ENCODE data around the gene KIRREL1. TPM values are rescaled to one million over a fixed set of nuclear protein-coding genes. Genes with fewer than 3 reads are reported as not detected.

Gene KIRREL1
- total and polyA plus RNA-seq, 4 donors = 15.3 to 102 (median 69.1) TPM

DNA sequence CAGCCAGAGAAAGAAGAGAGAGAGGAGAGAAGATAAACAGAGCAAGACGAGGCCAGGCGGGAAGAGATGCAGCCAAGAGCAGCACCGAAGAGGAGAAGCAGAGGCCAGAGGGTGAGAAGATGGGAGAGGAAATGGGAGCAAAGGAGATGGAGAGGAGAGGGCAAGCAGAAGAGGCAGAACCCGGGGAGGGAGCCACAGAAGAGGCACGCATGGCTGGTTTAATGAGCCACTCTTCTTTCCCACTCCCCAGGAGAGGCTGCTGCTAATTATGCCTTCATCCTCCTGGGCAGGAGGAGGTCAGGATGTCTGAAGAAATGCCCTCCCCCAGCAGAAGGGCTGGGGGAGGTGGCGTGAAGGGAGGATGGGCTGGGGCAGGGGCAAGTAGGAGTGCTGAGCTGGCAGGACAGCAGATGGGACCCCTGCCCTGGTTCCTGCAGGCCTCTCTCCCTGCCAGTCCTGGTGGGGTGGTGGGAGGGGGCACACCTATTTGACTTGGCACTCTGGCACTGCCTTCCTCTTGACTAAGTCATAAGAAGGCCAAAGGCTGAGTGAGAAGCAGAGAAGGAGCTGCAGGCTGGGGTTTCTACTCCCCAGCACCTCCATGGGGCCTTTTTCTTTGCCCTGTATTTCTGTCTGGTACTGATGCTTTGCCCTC, 32.3 kb downstream of the KIRREL1 start:
- ATAC-seq (ENCODE audit: low FRiP score) (no peak), DNase-seq (no peak)
- Histone ChIP-seq H3K4me3 (ENCODE audit: low read length in 2 of 2) (no peak overlapping the region), H3K4me1 (ENCODE audit: control insufficient read depth in 1 of 2, insufficient read depth in 2 of 2, low read length in 2 of 2) (peaks cover 4 to 9% of the 10 kb centered on the region in 2 donors), H3K36me3 (ENCODE audit: control insufficient read depth in 1 of 2, insufficient read depth in 2 of 2, low read length in 1 of 2) (peaks cover 0 to 1% of the 10 kb centered on the region in 2 donors), H3K27ac (ENCODE audit: low read depth in 1 of 2, low read length in 2 of 2) (peak overlapping the region; percentile 61 to 90), H3K27me3 (ENCODE audit: control insufficient read depth in 1 of 2, insufficient read depth in 2 of 2, low read length in 1 of 2) (no peaks in the 10 kb centered on the region), H3K9me3 (ENCODE audit: control insufficient read depth, low read length) (no peaks in the 10 kb centered on the region)
- 12 to 19% methylated on average over 6 of the region's 6 CpGs for WGBS, 2 donors
- intact Hi-C loops (cut with DNase I) = no loop called here

DNA sequence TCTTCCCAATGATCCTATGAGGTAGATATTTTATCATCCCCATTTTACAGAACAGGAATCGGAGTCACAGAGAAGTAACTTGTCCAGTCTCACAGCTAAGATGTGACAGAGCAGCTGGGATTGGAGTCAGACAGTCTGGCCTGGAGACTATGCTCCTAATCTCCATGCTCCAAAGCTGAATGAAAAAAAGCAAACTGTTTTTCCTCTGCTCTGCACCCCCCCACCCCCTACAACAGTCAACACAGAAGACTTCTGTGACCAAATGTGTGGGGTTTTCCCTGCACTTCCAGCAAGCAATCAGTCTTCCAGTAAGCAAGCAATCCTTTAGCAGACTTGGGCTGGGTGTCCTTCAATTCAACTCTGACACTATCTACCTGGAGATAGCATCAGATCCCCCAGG, 33.2 kb downstream of the KIRREL1 start:
- DNase-seq (no peak), ATAC-seq (ENCODE audit: low FRiP score) (no peak)
- H3K9me3 ChIP-seq (ENCODE audit: control insufficient read depth, low read length) = no peaks in the 10 kb centered on the region
- peaks cover 4 to 8% of the 10 kb centered on the region in 2 donors for H3K4me1 ChIP-seq (ENCODE audit: control insufficient read depth in 1 of 2, insufficient read depth in 2 of 2, low read length in 2 of 2)
- peak overlapping the region in 1 of 2 donors; percentile 49 for H3K27ac ChIP-seq (ENCODE audit: low read depth in 1 of 2, low read length in 2 of 2)
- 83 to 88% methylated on average over 1 of the region's 1 CpG for WGBS, 2 donors
- intact Hi-C loops (cut with DNase I) = no loop called here
- peaks cover 0 to 2% of the 10 kb centered on the region in 2 donors for H3K36me3 ChIP-seq (ENCODE audit: control insufficient read depth in 1 of 2, insufficient read depth in 2 of 2, low read length in 1 of 2)
- H3K4me3 ChIP-seq (ENCODE audit: low read length in 2 of 2) = no peak overlapping the region
- H3K27me3 ChIP-seq (ENCODE audit: control insufficient read depth in 1 of 2, insufficient read depth in 2 of 2, low read length in 1 of 2) = no peaks in the 10 kb centered on the region

DNA sequence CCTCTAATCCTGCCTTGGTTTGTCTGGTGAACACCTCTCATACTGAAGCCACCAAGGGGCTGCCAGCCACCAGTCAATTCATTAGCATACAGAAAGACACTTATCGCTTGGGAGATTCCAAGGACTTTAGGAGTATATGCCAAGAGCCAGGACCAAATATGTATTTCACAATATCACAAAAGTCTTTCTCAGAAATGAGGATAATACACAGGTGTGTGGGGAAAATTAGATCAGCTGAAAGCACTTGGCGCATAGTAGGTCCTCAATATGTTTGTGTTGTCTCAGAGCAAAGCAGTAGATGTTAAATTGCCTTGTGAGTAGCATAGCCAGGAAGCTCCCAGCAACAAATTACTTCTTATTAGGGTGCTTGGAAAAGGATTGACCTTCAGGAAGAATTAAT, 34.1 kb downstream of the KIRREL1 start:
- H3K27ac ChIP-seq (ENCODE audit: low read depth in 1 of 2, low read length in 2 of 2) = no peak overlapping the region

DNA sequence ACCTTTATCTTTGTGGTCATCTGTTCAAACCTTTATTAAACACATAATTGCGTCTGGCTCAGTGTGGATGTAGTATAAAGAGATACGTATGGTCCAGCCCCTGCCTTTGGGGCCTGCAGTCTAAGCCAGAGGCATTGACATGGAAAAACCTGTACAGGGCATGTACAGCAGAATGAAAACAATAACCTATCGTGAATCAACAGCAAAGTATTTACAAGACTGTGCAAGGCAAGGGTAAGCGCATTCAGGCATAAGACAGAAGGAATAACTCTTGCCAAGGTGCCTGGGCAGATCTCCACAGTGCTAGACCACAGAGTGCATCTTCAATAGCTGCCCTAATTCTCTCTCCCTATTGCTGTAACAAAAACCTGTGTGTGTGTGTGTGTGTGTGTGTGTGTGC, 35.5 kb downstream of the KIRREL1 start:
- H3K27ac ChIP-seq (ENCODE audit: low read depth in 1 of 2, low read length in 2 of 2) = no peak overlapping the region
- H3K4me3 ChIP-seq (ENCODE audit: low read length in 2 of 2) = no peak overlapping the region
- no peaks in the 10 kb centered on the region for H3K27me3 ChIP-seq (ENCODE audit: control insufficient read depth in 1 of 2, insufficient read depth in 2 of 2, low read length in 1 of 2)
- 16 to 25% methylated on average over 4 of the region's 4 CpGs for WGBS, 2 donors
- intact Hi-C loops (cut with DNase I) = no loop called here
- ATAC-seq (ENCODE audit: low FRiP score) = no peak
- DNase-seq = no peak
- H3K4me1 ChIP-seq (ENCODE audit: control insufficient read depth in 1 of 2, insufficient read depth in 2 of 2, low read length in 2 of 2) = peaks cover 2 to 4% of the 10 kb centered on the region in 2 donors
- no peaks in the 10 kb centered on the region for H3K9me3 ChIP-seq (ENCODE audit: control insufficient read depth, low read length)
- H3K36me3 ChIP-seq (ENCODE audit: control insufficient read depth in 1 of 2, insufficient read depth in 2 of 2, low read length in 1 of 2) = peaks cover 0 to 2% of the 10 kb centered on the region in 2 donors

More for the DNA sequence above, 34.1 kb downstream of the KIRREL1 start:
- ATAC-seq (ENCODE audit: low FRiP score) (no peak), DNase-seq (no peak)
- 93 to 95% methylated on average over 2 of the region's 2 CpGs for WGBS, 2 donors
- H3K4me1 ChIP-seq (ENCODE audit: control insufficient read depth in 1 of 2, insufficient read depth in 2 of 2, low read length in 2 of 2) = peaks cover 4% of the 10 kb centered on the region in 2 donors
- no peak overlapping the region for H3K4me3 ChIP-seq (ENCODE audit: low read length in 2 of 2)
- H3K36me3 ChIP-seq (ENCODE audit: control insufficient read depth in 1 of 2, insufficient read depth in 2 of 2, low read length in 1 of 2) = peaks cover 0 to 2% of the 10 kb centered on the region in 2 donors
- intact Hi-C loops (cut with DNase I) = no loop called here
- H3K9me3 ChIP-seq (ENCODE audit: control insufficient read depth, low read length) = no peaks in the 10 kb centered on the region
- no peaks in the 10 kb centered on the region for H3K27me3 ChIP-seq (ENCODE audit: control insufficient read depth in 1 of 2, insufficient read depth in 2 of 2, low read length in 1 of 2)

DNA sequence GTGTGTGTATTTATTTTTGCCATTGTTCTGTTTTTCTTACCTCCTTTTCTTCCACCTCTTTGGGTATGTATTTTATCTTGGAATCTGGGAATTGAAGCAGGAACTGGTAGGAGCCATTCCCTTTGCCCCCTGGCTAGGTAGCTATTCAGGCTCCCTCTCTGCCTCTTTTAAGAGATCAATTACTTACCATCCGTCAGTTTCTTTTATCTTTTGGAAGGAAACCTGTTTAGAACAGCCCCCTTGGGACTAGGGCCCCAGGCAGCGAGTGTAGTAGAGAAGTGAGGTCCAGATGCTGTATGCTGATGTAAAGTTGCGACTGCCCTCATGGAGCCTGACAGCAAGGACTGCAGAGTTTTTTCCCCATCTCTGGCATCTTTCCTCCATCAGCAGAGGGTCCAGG, 41.6 kb downstream of the KIRREL1 start:
- Histone ChIP-seq H3K9me3 (ENCODE audit: control insufficient read depth, low read length) (no peaks in the 10 kb centered on the region), H3K4me3 (ENCODE audit: low read length in 2 of 2) (no peak overlapping the region), H3K4me1 (ENCODE audit: control insufficient read depth in 1 of 2, insufficient read depth in 2 of 2, low read length in 2 of 2) (peaks cover 0 to 11% of the 10 kb centered on the region in 2 donors), H3K36me3 (ENCODE audit: control insufficient read depth in 1 of 2, insufficient read depth in 2 of 2, low read length in 1 of 2) (peaks cover 0 to 2% of the 10 kb centered on the region in 2 donors), H3K27ac (ENCODE audit: low read depth in 1 of 2, low read length in 2 of 2) (peak overlapping the region in 1 of 2 donors; percentile 1), H3K27me3 (ENCODE audit: control insufficient read depth in 1 of 2, insufficient read depth in 2 of 2, low read length in 1 of 2) (no peaks in the 10 kb centered on the region)
- 21 to 28% methylated on average over 3 of the region's 3 CpGs for WGBS, 2 donors
- no peak for DNase-seq
- intact Hi-C loops (cut with DNase I) = loop anchor here (5.0 kb wide), 1 partner anchor 52 kb away; no protein-coding TSS in a partner anchor
- no peak for ATAC-seq (ENCODE audit: low FRiP score)

DNA sequence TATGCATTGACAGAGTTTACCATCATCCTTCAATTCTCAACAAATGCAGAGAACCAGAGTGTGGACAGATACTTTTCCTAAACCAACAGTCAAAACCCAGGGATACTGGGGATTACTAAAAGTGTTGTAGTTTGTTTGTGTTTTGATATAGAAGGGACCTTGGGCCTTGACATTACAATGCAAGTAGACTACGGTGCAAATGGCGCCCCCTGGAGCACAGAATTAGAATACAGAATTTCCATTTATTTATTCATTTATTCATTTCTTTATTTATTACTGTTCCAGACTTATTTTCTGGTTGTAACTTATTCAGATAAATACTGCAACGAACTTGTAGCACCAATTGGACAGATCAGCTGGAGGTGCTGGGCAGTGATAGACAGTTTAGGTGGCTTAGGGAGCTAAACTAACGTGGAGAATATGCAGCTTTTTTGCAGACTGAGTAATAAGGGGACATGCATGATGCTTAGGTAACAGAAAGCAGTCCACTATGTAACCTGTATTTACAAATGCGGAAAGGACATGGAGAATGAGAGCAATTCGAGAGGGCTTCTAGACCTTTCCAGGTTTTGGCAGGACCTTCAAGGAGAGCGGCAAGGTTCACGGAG, 42.6 kb downstream of the KIRREL1 start:
- no peak for DNase-seq
- H3K27ac ChIP-seq (ENCODE audit: low read depth in 1 of 2, low read length in 2 of 2) = no peak overlapping the region
- H3K9me3 ChIP-seq (ENCODE audit: control insufficient read depth, low read length) = no peaks in the 10 kb centered on the region
- peak; percentile 63 for ATAC-seq (ENCODE audit: low FRiP score)
- WGBS, 2 donors = 44 to 46% methylated on average over 8 of the region's 8 CpGs
- H3K4me3 ChIP-seq (ENCODE audit: low read length in 2 of 2) = no peak overlapping the region
- intact Hi-C loops (cut with DNase I) = loop anchor here (1.0 to 5.0 kb wide), 3 partner anchors 43 to 51 kb away; partner anchors contain the start of gene KIRREL1 (in 1 of the 2)
- H3K36me3 ChIP-seq (ENCODE audit: control insufficient read depth in 1 of 2, insufficient read depth in 2 of 2, low read length in 1 of 2) = no peaks in the 10 kb centered on the region
- H3K27me3 ChIP-seq (ENCODE audit: control insufficient read depth in 1 of 2, insufficient read depth in 2 of 2, low read length in 1 of 2) = no peaks in the 10 kb centered on the region
- H3K4me1 ChIP-seq (ENCODE audit: control insufficient read depth in 1 of 2, insufficient read depth in 2 of 2, low read length in 2 of 2) = peaks cover 0 to 11% of the 10 kb centered on the region in 2 donors

DNA sequence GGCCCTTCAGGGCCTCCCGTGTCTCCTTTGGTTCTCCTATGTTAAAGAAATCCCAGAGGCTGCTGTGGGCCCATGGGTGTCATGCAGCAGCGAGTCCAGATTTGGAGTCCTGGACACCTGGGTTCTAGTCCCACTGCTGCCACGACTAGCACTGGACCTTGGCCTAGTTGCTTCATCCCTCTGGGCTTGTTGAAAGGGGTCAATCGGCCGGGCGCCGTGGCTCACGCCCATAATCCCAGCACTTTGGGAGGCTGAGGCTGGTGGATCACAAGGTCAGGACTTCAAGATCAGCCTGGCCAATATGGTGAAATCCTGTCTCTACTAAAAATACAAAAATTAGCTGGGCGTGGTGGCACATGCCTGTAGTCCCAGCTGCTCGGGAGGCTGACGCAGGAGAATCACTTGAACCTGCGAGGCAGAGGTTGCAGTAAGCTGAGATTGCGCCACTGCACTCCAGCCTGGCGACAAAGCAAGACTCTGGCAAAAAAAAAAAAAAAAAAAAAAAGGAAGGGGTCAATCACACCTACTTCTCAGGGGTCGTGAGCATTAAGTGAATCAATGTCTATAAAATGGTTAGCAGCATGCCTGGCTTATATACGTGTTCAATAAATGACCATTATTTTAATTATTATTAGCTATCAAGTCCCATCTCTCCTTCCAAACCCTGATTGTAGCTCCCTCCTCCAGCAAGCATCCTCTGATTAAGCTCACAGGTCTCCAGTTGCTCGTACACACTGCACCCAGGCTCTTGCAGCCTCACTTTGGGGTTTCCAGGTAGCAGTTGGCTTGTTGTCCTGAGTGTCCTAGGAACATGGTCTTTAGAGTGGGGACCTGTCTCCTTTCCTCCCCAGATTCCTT, 43.8 kb downstream of the KIRREL1 start:
- ATAC-seq (ENCODE audit: low FRiP score) = no peak
- WGBS, 2 donors = 69 to 71% methylated on average over 17 of the region's 17 CpGs
- intact Hi-C loops (cut with DNase I) = loop anchor here (2.0 to 5.0 kb wide), 2 partner anchors 44 to 50 kb away; partner anchors contain the start of gene KIRREL1 (in 1 of the 2)
- DNase-seq = no peak
- Histone ChIP-seq H3K4me1 (ENCODE audit: control insufficient read depth in 1 of 2, insufficient read depth in 2 of 2, low read length in 2 of 2) (peaks cover 0 to 11% of the 10 kb centered on the region in 2 donors), H3K9me3 (ENCODE audit: control insufficient read depth, low read length) (no peaks in the 10 kb centered on the region), H3K4me3 (ENCODE audit: low read length in 2 of 2) (no peak overlapping the region), H3K36me3 (ENCODE audit: control insufficient read depth in 1 of 2, insufficient read depth in 2 of 2, low read length in 1 of 2) (no peaks in the 10 kb centered on the region), H3K27me3 (ENCODE audit: control insufficient read depth in 1 of 2, insufficient read depth in 2 of 2, low read length in 1 of 2) (no peaks in the 10 kb centered on the region), H3K27ac (ENCODE audit: low read depth in 1 of 2, low read length in 2 of 2) (no peak overlapping the region)

DNA sequence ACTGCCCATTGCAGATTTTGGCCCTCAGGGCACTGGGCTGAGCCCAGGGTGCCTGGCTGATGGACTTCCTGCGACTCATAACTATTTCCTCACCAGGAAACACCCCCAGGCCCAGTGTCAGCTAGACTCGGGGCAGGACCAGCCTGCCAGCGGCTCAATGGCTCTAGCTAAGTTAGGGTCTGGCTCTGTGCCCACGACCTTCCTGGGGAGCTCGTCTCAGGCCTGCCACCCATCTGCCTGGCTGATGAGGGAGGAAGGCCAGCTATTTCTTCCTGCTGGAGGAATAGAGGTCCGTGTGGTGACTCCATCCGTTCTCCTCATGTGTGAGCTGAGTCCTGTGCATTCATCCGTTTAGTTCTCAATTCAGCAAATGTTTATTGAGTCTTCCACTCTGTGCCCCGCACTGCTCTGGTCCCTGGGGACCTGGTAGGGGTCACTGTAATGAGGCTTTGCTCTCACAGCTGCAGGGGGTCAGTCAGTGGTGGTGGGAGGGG, 44.5 kb downstream of the KIRREL1 start:
- H3K4me3 ChIP-seq (ENCODE audit: low read length in 2 of 2) = no peak overlapping the region
- H3K27me3 ChIP-seq (ENCODE audit: control insufficient read depth in 1 of 2, insufficient read depth in 2 of 2, low read length in 1 of 2) = no peaks in the 10 kb centered on the region
- intact Hi-C loops (cut with DNase I) = loop anchor here (2.0 to 5.0 kb wide), 2 partner anchors 45 to 49 kb away; partner anchors contain the start of gene KIRREL1 (in 1 of the 2)
- no peaks in the 10 kb centered on the region for H3K9me3 ChIP-seq (ENCODE audit: control insufficient read depth, low read length)
- H3K27ac ChIP-seq (ENCODE audit: low read depth in 1 of 2, low read length in 2 of 2) = no peak overlapping the region
- WGBS, 2 donors = 1 to 4% methylated on average over 9 of the region's 9 CpGs
- peaks cover 0 to 11% of the 10 kb centered on the region in 2 donors for H3K4me1 ChIP-seq (ENCODE audit: control insufficient read depth in 1 of 2, insufficient read depth in 2 of 2, low read length in 2 of 2)
- ATAC-seq (ENCODE audit: low FRiP score) (peak; percentile 26), DNase-seq (peak; percentile 77 to 83)
- no peaks in the 10 kb centered on the region for H3K36me3 ChIP-seq (ENCODE audit: control insufficient read depth in 1 of 2, insufficient read depth in 2 of 2, low read length in 1 of 2)

Measured in aorta (tissue), 5 donors.